SK-N-DZ (cell line): ENCODE data around the gene OR52K1. TPM values are rescaled to one million over a fixed set of nuclear protein-coding genes. Genes with fewer than 3 reads are reported as not detected.

Experiments used
- DNase-seq: peaks from one replicate; pipeline ENCODE4 v3.0.0-alpha.2; 2015; ENCODE audit warnings: low spot score
- polyA plus RNA-seq, 2 experiments: library from polyadenylated mRNA; depleted of rRNA; stranded (reverse); fragments of >200 nt; gene quantifications; 2 replicates each; pipeline ENCODE4 v1.2.3, GENCODE V29; 2014

Gene OR52K1
- not detected in 2 replicates for polyA plus RNA-seq (2014; cell fraction: cytosol; rRNA removed)
- not detected in 2 replicates for polyA plus RNA-seq (2014; cell fraction: nucleus; rRNA removed)

DNA sequence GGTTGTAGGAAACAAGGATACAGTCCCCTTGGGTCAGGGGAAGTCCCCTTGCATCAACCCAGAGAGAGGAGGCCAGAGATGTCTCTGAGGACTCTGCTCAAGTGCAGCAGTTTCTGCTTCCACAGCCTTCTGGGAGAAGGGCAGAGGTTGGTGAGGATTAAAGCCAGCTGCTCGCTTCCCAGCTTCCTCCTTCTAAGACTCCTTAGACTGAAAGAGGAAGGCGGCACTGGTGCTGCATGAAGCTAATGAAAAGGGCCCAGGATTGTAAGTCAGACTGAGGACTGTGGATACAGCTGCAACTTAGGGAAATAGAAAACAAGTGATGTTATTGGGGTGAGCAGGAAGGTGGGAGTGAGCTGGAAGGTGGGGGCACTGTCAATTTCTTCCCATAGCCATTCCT lies at the start of gene OR52K1:
OR52K1 (plus strand) TSS at position 202 of the 400 bp plus-strand sequence. CDS start 6,255 bp downstream, outside the sequence.
- DNase-seq: no peak

DNA sequence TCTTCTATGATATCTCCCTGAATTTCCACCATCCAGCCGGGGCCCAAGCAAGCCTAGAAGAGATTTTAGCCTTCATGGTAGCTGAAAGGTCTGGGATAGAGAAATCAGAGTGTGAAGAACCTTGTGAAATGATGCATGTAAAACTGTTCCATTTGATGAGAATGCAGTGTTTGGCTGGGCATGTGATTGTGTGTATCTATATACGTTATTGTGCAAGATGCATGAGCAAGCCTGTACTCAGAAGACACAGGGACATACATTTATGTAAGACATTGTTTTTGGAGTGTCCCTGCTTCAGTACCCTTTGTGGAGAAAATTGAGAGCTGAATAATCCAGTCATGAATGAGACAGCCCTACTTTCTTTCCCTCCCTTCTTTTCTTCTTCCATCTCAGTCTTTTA lies 48.6 kb upstream of the OR52K1 start:
- no peak for DNase-seq

DNA sequence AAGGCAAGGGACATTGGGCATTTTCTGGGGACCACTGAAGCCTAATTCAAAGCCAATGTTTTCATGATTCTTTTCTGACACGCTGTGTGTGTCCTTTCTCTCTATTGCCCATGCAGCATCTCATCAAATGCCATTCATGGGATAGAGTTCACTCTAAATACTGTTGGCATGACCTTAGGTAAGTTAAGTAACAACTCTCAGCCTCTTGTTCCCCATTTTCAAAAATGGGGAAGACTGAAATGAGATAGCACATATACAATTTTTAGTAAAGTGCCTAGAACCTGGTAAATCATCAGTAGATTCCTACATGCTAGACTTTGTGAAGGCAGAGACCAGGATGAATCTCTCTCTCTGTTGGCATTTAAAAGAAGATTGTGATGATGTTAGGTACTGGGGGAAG lies 46.0 kb upstream of the OR52K1 start:
- DNase-seq: no peak

GRCh38 chr11:4441515-4441914 lies 40.9 kb upstream of the OR52K1 start:
- no peak for DNase-seq

- DNase-seq: no peak
These were observed 39.1 kb upstream of the OR52K1 start for GRCh38 chr11:4443232-4443891.

DNA sequence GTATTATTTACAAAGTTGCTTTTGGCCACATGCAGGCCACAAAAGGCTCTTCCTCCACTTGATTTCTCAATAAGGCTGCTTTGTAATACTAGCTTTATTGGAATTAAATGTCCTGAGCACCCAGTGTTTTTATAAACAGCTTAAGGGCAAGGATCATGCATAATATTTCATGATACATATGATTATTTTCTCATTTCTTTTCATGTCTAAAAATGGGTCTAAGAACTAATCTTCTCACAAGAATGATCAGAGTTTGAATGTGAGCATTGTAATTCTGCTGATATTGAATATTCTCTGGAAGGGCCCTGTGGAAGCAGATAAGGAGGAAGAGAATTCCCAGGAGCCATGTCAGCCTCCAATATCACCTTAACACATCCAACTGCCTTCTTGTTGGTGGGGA lies 33.5 kb upstream of the OR52K1 start, which contains the start of gene OR52K2:
OR52K2 (plus strand) TSS at position 301 of the 400 bp plus-strand sequence; CDS start at position 346, 45 bp downstream.
- no peak for DNase-seq

DNA sequence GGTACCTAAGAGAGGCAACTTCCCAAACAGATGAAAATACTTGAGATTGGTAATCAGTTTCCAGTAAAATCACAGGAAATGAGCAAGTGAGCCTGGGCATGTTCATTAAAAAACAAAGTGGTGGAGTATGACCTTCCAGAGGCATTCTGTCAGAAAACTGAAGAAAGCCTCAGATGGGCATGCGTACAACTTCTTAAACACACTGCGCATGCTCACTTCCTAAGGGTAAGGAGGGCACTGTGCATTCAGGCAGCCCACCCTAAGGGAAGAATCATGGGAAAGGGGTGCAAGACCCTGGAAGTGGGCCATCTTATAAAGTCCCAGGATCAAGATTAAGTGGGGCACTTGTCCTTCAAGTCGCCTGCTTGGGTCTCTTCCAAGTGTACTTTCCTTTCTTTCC lies 29.3 kb upstream of the OR52K1 start:
- DNase-seq: no peak

DNA sequence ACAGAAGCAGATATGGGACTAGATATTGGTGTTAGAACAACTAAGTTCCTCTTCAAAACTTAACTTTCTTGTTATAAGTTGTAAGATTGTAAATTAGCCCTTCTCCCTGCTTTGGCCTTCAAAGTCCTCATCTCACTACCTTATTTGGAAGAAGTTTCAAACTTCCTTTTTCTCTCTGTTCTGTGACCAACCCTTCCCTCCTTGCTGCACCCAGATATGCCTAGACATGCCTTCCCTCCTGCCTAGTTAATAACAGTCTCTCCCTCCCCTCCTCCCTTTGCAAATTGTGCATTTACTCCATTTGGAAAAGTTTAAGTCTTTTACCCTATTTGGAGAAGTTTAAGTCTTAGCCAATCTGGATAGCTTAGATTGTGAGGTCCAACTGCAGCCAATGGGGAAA lies 28.4 kb upstream of the OR52K1 start:
- no peak for DNase-seq

DNA sequence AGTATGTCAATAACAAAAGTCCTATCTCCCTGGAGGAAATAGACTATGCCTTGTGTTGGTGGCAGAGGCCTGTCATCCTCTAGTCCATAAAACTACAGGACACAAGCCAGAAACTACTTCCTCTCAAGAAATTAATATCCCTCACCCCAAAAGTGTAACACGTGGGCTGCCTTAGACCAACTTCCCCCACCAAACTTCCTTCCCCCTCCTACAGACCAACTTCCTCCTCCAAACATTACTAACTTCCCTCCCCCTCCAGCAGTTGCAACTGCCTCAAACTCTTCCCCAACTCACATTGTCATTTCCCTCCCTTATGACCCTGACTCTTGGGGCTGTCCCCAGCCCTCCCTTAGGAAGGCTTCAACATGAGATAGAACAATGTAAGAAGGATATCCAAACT lies 27.0 kb upstream of the OR52K1 start:
- DNase-seq: no peak

DNA sequence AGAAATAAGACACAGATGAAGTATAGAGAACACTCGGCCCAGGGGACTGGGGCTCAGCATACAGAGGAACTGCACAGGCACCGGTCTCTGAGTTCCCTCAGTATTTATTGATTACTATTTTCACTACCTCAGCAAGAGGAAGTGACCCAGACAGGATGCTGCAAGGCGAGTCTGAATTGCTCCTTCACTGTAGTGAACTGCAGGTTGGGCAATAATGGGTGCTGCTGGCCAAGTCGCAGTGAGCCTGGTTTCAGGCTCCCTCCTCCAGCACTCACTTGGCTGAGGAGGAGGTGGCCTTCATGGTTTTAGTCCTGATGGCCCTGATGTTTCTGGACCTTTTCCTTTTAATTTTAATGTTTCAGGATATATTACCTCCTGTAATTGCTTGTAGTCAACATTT lies 22.9 kb upstream of the OR52K1 start:
- DNase-seq: no peak

GRCh38 chr11:4460151-4460550 lies 22.3 kb upstream of the OR52K1 start:
- no peak for DNase-seq

GRCh38 chr11:4464216-4465159 lies 18.0 kb upstream of the OR52K1 start:
- DNase-seq: no peak

- DNase-seq: no peak
These were observed 17.0 kb upstream of the OR52K1 start for GRCh38 chr11:4465407-4465806.

GRCh38 chr11:4466131-4466870 lies 16.1 kb upstream of the OR52K1 start:
- DNase-seq: no peak

DNA sequence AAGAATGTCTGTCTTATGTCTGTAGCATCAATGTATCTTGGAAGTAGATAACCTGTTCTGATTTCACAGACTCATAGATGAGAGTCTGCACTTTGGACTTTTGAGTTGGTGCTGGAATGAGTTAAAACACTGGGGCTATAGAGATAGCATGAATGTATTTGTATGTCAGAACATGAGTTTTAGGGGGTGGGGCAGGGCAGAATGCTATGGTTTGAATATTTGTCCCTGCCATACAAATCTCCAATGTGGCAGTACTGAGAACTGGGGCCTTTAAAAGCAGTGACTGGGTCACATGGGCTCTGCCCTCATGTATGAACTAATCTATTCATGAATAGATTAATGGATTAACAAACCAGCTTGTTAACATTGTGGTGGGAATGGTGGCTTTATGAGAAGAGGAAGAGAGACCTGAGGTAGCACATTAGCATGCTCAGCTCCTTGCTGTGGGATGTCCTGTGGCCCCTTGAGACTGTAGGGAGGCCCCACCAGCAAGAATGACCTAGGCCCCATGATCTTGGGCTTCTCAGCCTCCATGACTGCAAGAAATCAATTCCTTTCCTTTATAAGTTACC lies 15.5 kb upstream of the OR52K1 start:
- DNase-seq: no peak

GRCh38 chr11:4467811-4468606 lies 14.4 kb upstream of the OR52K1 start:
- DNase-seq: no peak

DNA sequence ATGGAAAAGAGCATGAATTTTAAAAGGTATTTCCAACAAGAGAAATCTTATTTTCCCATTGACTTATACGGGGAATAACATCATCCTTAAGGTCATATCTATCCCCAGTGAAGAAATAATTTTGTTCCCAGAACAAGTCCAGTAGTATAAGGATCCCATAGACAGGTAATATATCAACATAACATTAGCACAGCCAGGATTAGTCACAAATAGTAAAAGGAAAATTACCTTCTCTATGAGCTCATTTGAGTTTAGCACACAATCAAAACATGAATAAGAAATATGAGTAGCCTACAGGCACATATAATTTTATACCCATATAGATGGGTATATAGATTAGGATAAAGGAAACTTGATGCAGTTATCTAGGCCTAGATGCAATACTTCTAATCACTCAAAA lies 2.8 kb upstream of the OR52K1 start:
- no peak for DNase-seq

DNA sequence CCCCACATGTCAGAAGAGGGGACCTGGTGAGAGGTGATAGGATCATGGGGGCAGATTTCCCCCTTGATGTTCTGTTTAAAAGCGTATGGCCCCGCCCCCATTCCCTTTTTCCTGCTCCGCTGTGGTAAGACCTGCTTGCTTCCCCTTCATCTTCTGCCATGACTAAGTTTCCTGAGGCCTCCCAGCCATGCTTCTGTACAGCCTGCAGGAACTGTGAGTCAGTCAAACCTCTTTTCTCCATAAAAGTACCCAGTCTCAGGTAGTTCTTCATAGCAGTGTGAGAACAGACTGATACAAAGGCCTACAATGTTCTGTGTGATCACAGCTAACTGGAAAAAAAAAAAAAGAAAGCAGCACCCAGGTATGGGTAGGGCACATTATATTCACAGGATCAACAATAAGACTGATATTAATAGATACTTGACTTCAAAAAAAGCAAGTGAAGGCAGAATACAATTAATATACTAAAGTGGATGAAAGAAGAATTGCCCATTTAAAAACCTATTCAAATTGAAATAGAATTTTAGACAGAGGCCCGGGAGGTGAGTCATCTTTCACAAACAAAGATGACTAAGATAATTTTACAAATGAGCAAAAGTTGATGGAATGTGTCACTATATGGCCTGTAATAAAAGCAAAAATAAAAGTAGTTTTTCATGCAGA lies 1.7 kb upstream of the OR52K1 start:
- no peak for DNase-seq

DNA sequence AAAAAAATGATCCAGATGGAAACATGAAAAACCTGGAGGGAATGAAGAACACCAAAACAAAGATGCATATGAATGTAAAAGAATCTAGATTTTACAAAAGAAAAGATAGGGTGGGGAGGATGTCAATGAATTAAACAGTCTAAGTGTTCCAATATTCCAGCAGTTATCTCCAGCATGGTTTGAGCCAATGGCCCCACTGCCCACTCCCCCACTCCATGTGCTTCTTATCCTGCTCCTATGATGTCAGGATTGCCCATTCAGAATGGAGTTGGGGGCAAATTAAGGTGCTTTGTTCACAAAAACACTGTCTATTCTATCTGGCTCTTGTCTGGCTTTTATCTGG lies 1.2 kb upstream of the OR52K1 start:
- no peak for DNase-seq

DNA sequence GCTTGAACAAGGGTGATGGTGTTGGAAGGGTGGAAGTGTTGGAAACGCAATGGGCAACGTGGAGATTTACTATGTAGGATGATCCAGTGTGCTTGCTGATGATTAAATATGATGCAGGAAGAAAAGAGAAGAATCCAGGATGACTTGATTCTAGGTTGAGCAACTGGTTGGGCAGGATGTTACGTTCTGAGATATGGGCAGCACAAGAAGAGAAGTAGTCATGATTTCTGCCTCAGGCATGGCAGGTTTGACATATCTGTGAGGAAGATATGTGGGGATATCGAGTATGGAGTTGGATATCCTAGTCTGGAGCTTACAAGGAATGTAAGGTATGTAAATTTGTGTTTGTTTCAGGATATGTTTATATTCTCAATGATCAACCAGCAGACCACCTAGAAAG lies 1.9 kb downstream of the OR52K1 start:
- DNase-seq: no peak
